Endothelial cell of umbilical vein (primary cell): Measurements from ENCODE around the gene KCNC4. TPM values are rescaled to one million over a fixed set of nuclear protein-coding genes. Genes with fewer than 3 reads are reported as not detected.

Experiments
- BruUV-seq: library from RNA; stranded (reverse); fragments of 400-500 nt; replicated peaks from 2 replicates; lab custom pipeline; 2021; lab: Mats Ljungman, UMichigan
- CTCF ChIA-PET: fragments of 300-600, 350-600 bp; sonication (Branson Sonifier 250); formaldehyde crosslinking; loops from one replicate; lab custom pipeline; 2021; ENCODE audit warnings: antibody characterized with exemption, inconsistent platforms; lab: Charles Lee
- POLR2A ChIA-PET: fragments of 300-600, 350-600 bp; sonication (Branson Sonifier 250); formaldehyde crosslinking; loops from one replicate; lab custom pipeline; 2021; ENCODE audit warnings: antibody characterized with exemption, inconsistent platforms; lab: Charles Lee
- DNase-seq: peaks from one replicate; pipeline ENCODE4 v3.0.0-alpha.2; 2011; ENCODE audit warnings: low read depth, low spot score
- FAIRE-seq: peaks from 2 replicates; lab custom pipeline; 2011; peaks lifted over from hg19 to GRCh38; lab: Jason Lieb, UNC
- H2AFZ ChIP-seq: 2 replicates; pipeline ENCODE4 v1.6.0; 2012; ENCODE audit warnings: low read depth, low read length, control low read depth, inconsistent platforms
- H3K27ac ChIP-seq: 2 replicates; pipeline ENCODE4 v1.5.1; 2011; ENCODE audit warnings: low read depth, mild to moderate bottlenecking, control low read depth, low read length, moderate library complexity; ENCODE audit not compliant: insufficient read depth
- H3K27me3 ChIP-seq, 2 experiments: 2 replicates each; pipeline versions ENCODE4 v1.6.0 to v1.6.1; 2011; ENCODE audit warnings: low read length in 2 of 2, mixed read lengths in 1 of 2; ENCODE audit not compliant: control insufficient read depth in 2 of 2, insufficient read depth in 2 of 2
- H3K36me3 ChIP-seq, 2 experiments: 2 replicates in 1 of 2; 3 replicates in 1 of 2; pipeline ENCODE4 v1.5.1; 2011; ENCODE audit warnings: low read length in 2 of 2, mild to moderate bottlenecking in 1 of 2, moderate library complexity in 1 of 2; ENCODE audit not compliant: control insufficient read depth in 2 of 2, insufficient read depth in 2 of 2; ENCODE audit errors: extremely low read depth in 1 of 2
- H3K4me1 ChIP-seq: 3 replicates; pipeline ENCODE4 v1.5.1; 2011; ENCODE audit warnings: mild to moderate bottlenecking, low read length; ENCODE audit not compliant: control insufficient read depth, insufficient read depth; ENCODE audit errors: extremely low read depth
- H3K4me2 ChIP-seq: 2 replicates; pipeline ENCODE4 v1.6.1; 2011; ENCODE audit warnings: low read length, control low read depth, mixed read lengths; ENCODE audit not compliant: insufficient read depth
- H3K4me3 ChIP-seq, 3 experiments: fragments of 200-600 bp in 1 of 3; sonication (generic), shearing (Covaris generic) in 1 of 3; replicated peaks in 1 of 3; 2 replicates each; pipeline ENCODE4 v1.5.1; 2011 to 2016; ENCODE audit warnings: control low read depth in 3 of 3, low read length in 3 of 3, mild to moderate bottlenecking in 2 of 3, inconsistent platforms in 1 of 3, low read depth in 1 of 3, moderate library complexity in 1 of 3; ENCODE audit not compliant: insufficient read depth in 1 of 3
- H3K79me2 ChIP-seq: 2 replicates; pipeline ENCODE4 v1.6.0; 2012; ENCODE audit warnings: low read length, inconsistent platforms; ENCODE audit not compliant: control insufficient read depth, insufficient read depth
- H3K9ac ChIP-seq: replicated peaks from 2 replicates; pipeline ENCODE3; 2011; ENCODE audit warnings: low read length, control low read depth; ENCODE audit not compliant: insufficient read depth; ENCODE audit errors: extremely low read depth
- H3K9me1 ChIP-seq: replicated peaks from 3 replicates; pipeline ENCODE4 v1.6.0; 2011; ENCODE audit warnings: mild to moderate bottlenecking, low read length; ENCODE audit not compliant: control insufficient read depth, insufficient read depth; ENCODE audit errors: extremely low read depth
- H3K9me3 ChIP-seq: replicated peaks from 2 replicates; pipeline ENCODE4 v1.5.1; 2012; ENCODE audit warnings: low read length, inconsistent platforms; ENCODE audit not compliant: control insufficient read depth, insufficient read depth
- H4K20me1 ChIP-seq: replicated peaks from 2 replicates; pipeline ENCODE3; 2011; ENCODE audit warnings: mild to moderate bottlenecking, low read length; ENCODE audit not compliant: control insufficient read depth, insufficient read depth; ENCODE audit errors: extremely low read depth
- EZH2 ChIP-seq: IDR thresholded peaks from 2 replicates; pipeline ENCODE4 v1.6.1; 2012; ENCODE audit warnings: borderline replicate concordance, low read depth, mild to moderate bottlenecking, moderate library complexity, low read length, inconsistent platforms; ENCODE audit not compliant: severe bottlenecking
- FOS ChIP-seq: IDR thresholded peaks from 2 replicates; pipeline ENCODE4 v1.6.1; 2011; ENCODE audit warnings: mild to moderate bottlenecking, low read length, moderate library complexity, borderline replicate concordance; ENCODE audit not compliant: insufficient read depth
- GATA2 ChIP-seq: IDR thresholded peaks from 2 replicates; pipeline ENCODE4 v1.7.0; 2011; ENCODE audit warnings: low read depth, mild to moderate bottlenecking, moderate library complexity, mixed read lengths, low read length; ENCODE audit not compliant: insufficient read length, insufficient read depth
- JUN ChIP-seq: IDR thresholded peaks from 2 replicates; pipeline ENCODE4 v1.6.1; 2011; ENCODE audit warnings: borderline replicate concordance, low read depth; ENCODE audit not compliant: insufficient read length, insufficient read depth
- MYC ChIP-seq: IDR thresholded peaks from one replicate; pipeline ENCODE4 v1.6.1; 2011; ENCODE audit warnings: mild to moderate bottlenecking, low read depth, low read length
- POLR2A ChIP-seq: IDR thresholded peaks from 2 replicates; pipeline ENCODE4 v1.6.1; 2012; ENCODE audit warnings: low read depth, mild to moderate bottlenecking, control low read depth, low read length
- POLR2AphosphoS5 ChIP-seq: IDR thresholded peaks from 2 replicates; pipeline ENCODE4 v1.6.1; 2012; ENCODE audit warnings: low read depth, mild to moderate bottlenecking, control low read depth, low read length, moderate library complexity; ENCODE audit not compliant: insufficient read depth
- dilution Hi-C: fragments of 300-500 bp; cut with MboI; formaldehyde crosslinking; loops from one replicate; pipeline ENCODE4 v1.15.0; 2019; ENCODE audit warnings: low sequenced_read_pairs; ENCODE audit not compliant: extremely low pct_ligation_motif_present
- intact Hi-C: fragments of 100-400 bp; cut with micrococcal nuclease; formaldehyde crosslinking; loops from one replicate; pipeline ENCODE4 v1.10.0; 2022
- polyA plus RNA-seq, 4 experiments: library from polyadenylated mRNA; depleted of rRNA in 3 of 4; stranded (reverse) in 3 of 4; unstranded in 1 of 4; fragments of >200 nt; gene quantifications; 2 replicates each; pipeline versions ENCODE4 v1.2.1 to v1.2.3, GENCODE V29; 2011 to 2012; ENCODE audit warnings: missing spikeins in 1 of 4
- total RNA-seq: library from RNA; stranded (reverse); gene quantifications from 2 replicates; pipeline ENCODE4 v1.2.3, GENCODE V29; 2021
- TF ChIP-seq, protein P1 (sequence below), 2 donors: IDR thresholded peaks; 1 replicate in 1 of 2; 2 replicates in 1 of 2; pipeline ENCODE4 v1.5.1; 2011; ENCODE audit warnings: low read length in 2 of 2, mild to moderate bottlenecking in 2 of 2, moderate library complexity in 2 of 2, control low read depth in 1 of 2, inconsistent platforms in 1 of 2, low read depth in 1 of 2; ENCODE audit not compliant: insufficient read depth in 1 of 2; ENCODE audit errors: extremely low read depth in 1 of 2
- TF ChIP-seq, protein P2 (sequence below): IDR thresholded peaks from 2 replicates; pipeline ENCODE4 v1.6.1; 2011; ENCODE audit not compliant: insufficient read depth, insufficient read length

KCNC4 gene
- total and polyA plus RNA-seq, 2 donors (not counting 3 experiments of a cell fraction or from before 2014, with no cell fraction given): 6.7 to 22.5 TPM

DNA sequence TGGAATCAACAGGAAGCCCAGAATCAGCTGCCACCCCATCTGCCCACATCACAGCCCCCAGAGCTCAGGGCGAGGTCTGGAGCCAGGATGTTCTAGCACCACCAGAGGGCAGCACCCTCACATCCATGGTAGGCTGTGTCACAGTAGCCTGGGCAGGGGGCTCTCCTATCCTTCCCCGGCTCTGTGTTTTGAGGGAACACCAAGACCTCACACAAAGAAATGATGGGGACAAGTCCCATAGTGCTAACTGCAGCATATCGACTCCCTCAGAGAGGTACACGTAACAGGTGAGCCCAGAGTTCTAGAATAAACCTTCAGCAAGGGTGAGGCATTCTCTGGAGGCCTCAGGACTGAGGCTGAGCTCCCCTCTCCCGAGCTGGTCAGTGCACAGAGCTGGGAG, 2.3 kb upstream of the KCNC4 start:
- peaks cover 0 to 6% of the 10 kb centered on the region in 2 experiments for H3K27me3 ChIP-seq
- no peak overlapping the region for H3K27ac ChIP-seq
- no peak overlapping the region for H3K9ac ChIP-seq
- H2AFZ ChIP-seq: no peak overlapping the region
- no peaks in the 10 kb centered on the region for H3K79me2 ChIP-seq
- dilution Hi-C loops: no loop called here
- no peak overlapping the region for H3K4me2 ChIP-seq
- H4K20me1 ChIP-seq: no peaks in the 10 kb centered on the region
- TF ChIP-seq, protein P1, sequence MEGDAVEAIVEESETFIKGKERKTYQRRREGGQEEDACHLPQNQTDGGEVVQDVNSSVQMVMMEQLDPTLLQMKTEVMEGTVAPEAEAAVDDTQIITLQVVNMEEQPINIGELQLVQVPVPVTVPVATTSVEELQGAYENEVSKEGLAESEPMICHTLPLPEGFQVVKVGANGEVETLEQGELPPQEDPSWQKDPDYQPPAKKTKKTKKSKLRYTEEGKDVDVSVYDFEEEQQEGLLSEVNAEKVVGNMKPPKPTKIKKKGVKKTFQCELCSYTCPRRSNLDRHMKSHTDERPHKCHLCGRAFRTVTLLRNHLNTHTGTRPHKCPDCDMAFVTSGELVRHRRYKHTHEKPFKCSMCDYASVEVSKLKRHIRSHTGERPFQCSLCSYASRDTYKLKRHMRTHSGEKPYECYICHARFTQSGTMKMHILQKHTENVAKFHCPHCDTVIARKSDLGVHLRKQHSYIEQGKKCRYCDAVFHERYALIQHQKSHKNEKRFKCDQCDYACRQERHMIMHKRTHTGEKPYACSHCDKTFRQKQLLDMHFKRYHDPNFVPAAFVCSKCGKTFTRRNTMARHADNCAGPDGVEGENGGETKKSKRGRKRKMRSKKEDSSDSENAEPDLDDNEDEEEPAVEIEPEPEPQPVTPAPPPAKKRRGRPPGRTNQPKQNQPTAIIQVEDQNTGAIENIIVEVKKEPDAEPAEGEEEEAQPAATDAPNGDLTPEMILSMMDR (IDR thresholded peaks at IDR 0.05; ENCODE audit: extremely low read depth in 1 of 2, insufficient read depth in 1 of 2, low read depth in 1 of 2, low read length in 2 of 2): peak; percentile 79 to 91
- no peak for TF ChIP-seq EZH2
- BruUV-seq: no TSS peak
- intact Hi-C loops: loop anchor here (1.0 kb wide), 1 partner anchor 104 kb away; no protein-coding TSS in a partner anchor
- ChIA-PET POLR2A (interaction anchor here (1.9 kb wide), 1 partner anchor 105 kb away, joined by 9 read pairs; no protein-coding TSS in a partner anchor), CTCF (interaction anchor here (0.5 to 18.2 kb wide), 70 partner anchors 9 to 321 kb away, joined by 3 to 1577 read pairs (median 5); partner anchors contain the start of genes LAMTOR5, RBM15 and SLC16A4)
- H3K9me1 ChIP-seq: no peaks in the 10 kb centered on the region
- H3K36me3 ChIP-seq: no peaks in the 10 kb centered on the region
- H3K9me3 ChIP-seq: no peaks in the 10 kb centered on the region
- H3K4me1 ChIP-seq: peaks cover 9% of the 10 kb centered on the region
- DNase-seq: peak; percentile 49
- peak; percentile 95 for FAIRE-seq
- H3K4me3 ChIP-seq: no peak overlapping the region

DNA sequence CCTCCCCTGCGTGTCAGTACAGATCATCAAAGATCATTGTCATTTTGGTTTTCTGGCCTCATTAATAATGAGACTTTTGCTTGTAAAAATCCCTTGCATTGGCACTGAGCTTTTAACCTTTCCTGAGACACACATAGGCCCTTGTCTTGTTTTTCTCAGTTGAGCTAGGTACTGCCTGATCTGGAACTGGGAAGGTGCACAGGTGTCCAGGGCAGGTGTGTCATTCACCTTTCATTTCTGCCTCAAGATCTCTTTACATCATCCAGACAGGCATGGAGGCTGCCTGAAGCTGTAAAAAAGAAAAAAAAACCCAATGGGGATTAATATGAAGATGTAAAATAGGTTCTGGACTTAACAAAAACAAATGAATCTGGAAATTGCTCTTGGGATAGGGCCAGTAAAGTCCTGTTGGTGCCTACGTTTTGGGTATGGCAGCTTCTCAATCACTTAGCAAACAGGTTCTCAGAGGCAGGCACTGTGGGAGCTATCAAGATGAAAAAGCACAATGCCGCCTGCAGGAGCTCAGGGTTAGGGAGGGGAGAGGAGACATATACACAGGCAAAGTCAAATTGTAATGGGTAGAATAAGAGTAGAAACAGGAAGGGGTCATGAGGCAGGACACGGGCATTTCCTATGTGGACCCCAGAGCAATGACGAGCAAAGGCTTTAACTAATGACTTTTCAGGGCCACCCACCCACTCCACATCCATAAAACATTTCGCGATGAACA, 1.0 kb upstream of the KCNC4 start:
- TF ChIP-seq, protein P1 (IDR thresholded peaks at IDR 0.05; ENCODE audit: extremely low read depth in 1 of 2, insufficient read depth in 1 of 2, low read depth in 1 of 2, low read length in 2 of 2): no peak
- TF ChIP-seq, protein P2, sequence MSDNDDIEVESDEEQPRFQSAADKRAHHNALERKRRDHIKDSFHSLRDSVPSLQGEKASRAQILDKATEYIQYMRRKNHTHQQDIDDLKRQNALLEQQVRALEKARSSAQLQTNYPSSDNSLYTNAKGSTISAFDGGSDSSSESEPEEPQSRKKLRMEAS: no peak
- no peak for TF ChIP-seq EZH2
- no peak for TF ChIP-seq GATA2
- no peak for TF ChIP-seq JUN
- no peak for TF ChIP-seq POLR2A
- TF ChIP-seq POLR2AphosphoS5: no peak
- TF ChIP-seq FOS: no peak
- no peak for TF ChIP-seq MYC
- H3K4me3 ChIP-seq: no peak overlapping the region
- H3K27ac ChIP-seq: no peak overlapping the region
- no peaks in the 10 kb centered on the region for H4K20me1 ChIP-seq
- dilution Hi-C loops (no loop called here), intact Hi-C loops (no loop called here)
- POLR2A ChIA-PET: no interaction called here
- no peaks in the 10 kb centered on the region for H3K9me3 ChIP-seq
- CTCF ChIA-PET: interaction anchor here (1.1 to 18.2 kb wide), 16 partner anchors 10 to 287 kb away, joined by 3 to 1577 read pairs (median 22); partner anchors contain the start of gene RBM15
- peaks cover 0 to 6% of the 10 kb centered on the region in 2 experiments for H3K27me3 ChIP-seq
- no TSS peak for BruUV-seq
- H3K9ac ChIP-seq: no peak overlapping the region
- peak overlapping the region; percentile 87 for H2AFZ ChIP-seq
- H3K9me1 ChIP-seq: no peaks in the 10 kb centered on the region
- peaks cover 5% of the 10 kb centered on the region for H3K4me1 ChIP-seq
- H3K79me2 ChIP-seq: no peaks in the 10 kb centered on the region
- no peaks in the 10 kb centered on the region for H3K36me3 ChIP-seq
- H3K4me2 ChIP-seq: peak overlapping the region; percentile 5
- FAIRE-seq (no peak), DNase-seq (peak; percentile 3)
